ENCODE results near the gene LIMS3. TPM values are rescaled to one million over a fixed set of nuclear protein-coding genes. Genes with fewer than 3 reads are reported as not detected.
"Not testable (repeated sequence)": the region's sequence is repeated elsewhere in the genome, so short reads cannot be mapped to it uniquely, and the experiment has no call there.

The LIMS3 gene
- total and polyA plus RNA-seq, 12 donors = 1.9 to 17.3 (median 9.2) TPM

DNA sequence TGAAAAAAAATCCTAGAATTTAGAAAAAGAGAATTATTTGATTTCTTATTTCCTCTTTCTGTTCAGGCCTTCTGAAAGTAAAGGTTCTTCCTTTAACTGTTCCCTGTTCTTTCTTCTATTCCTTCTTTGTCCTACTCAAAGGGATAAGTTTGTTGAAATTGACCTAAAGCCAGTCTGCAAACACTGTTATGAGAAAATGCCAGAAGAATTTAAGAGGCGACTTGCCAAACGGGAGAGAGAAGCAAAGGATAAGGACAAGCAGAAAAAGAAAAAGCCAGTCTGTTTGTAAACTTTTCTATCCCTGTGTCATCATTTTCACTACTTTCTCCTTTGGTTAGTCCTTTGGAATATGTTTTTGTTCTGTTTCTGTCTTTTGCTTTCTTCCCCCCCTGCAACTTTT lies 26.0 kb downstream of the LIMS3 start:
- H3K9me3 ChIP-seq (replicated peaks in 1 of 3); H3K4me1 ChIP-seq (replicated peaks in 1 of 2); H3K4me3 ChIP-seq; H3K27me3 ChIP-seq; intact Hi-C loops (cut with DNase I); DNase-seq; H3K36me3 ChIP-seq (replicated peaks in 1 of 2); H3K27ac ChIP-seq: not testable (repeated sequence)
- no CpG with 5 or more reads among the region's 2 CpGs for WGBS, 4 donors

GRCh38 chr2:109927803-109928202 lies 29.3 kb downstream of the LIMS3 start:
- intact Hi-C loops (cut with DNase I) = not testable (repeated sequence)

GRCh38 chr2:109929222-109929621 lies 30.7 kb downstream of the LIMS3 start:
- DNase-seq; H3K27ac ChIP-seq; H3K36me3 ChIP-seq (replicated peaks in 1 of 2); H3K9me3 ChIP-seq (replicated peaks in 1 of 3); H3K27me3 ChIP-seq; H3K4me1 ChIP-seq (replicated peaks in 1 of 2); H3K4me3 ChIP-seq; intact Hi-C loops (cut with DNase I): not testable (repeated sequence)
- WGBS, 4 donors = no CpG with 5 or more reads among the region's 1 CpG

More at GRCh38 chr2:109927803-109928202, 29.3 kb downstream of the LIMS3 start:
- H3K27ac ChIP-seq; H3K27me3 ChIP-seq; H3K4me3 ChIP-seq; H3K36me3 ChIP-seq (replicated peaks in 1 of 2); H3K9me3 ChIP-seq (replicated peaks in 1 of 3); H3K4me1 ChIP-seq (replicated peaks in 1 of 2); DNase-seq: not testable (repeated sequence)
- WGBS, 4 donors = no CpG with 5 or more reads among the region's 4 CpGs

GRCh38 chr2:109936534-109936933 lies 38.0 kb downstream of the LIMS3 start:
- H3K27ac ChIP-seq; H3K36me3 ChIP-seq (replicated peaks in 1 of 2); H3K27me3 ChIP-seq; H3K4me1 ChIP-seq (replicated peaks in 1 of 2); H3K4me3 ChIP-seq; H3K9me3 ChIP-seq (replicated peaks in 1 of 3); intact Hi-C loops (cut with DNase I); DNase-seq: not testable (repeated sequence)
- no CpG with 5 or more reads among the region's 6 CpGs for WGBS, 4 donors

GRCh38 chr2:109945362-109945761 lies 46.9 kb downstream of the LIMS3 start:
- intact Hi-C loops (cut with DNase I) = not testable (repeated sequence)

GRCh38 chr2:109947262-109947958 lies 48.9 kb downstream of the LIMS3 start:
- H3K4me1 ChIP-seq (replicated peaks in 1 of 2); H3K27ac ChIP-seq; H3K36me3 ChIP-seq (replicated peaks in 1 of 2); DNase-seq; H3K4me3 ChIP-seq; H3K9me3 ChIP-seq (replicated peaks in 1 of 3); intact Hi-C loops (cut with DNase I); H3K27me3 ChIP-seq: not testable (repeated sequence)
- no CpG with 5 or more reads among the region's 71 CpGs for WGBS, 4 donors

More at GRCh38 chr2:109945362-109945761, 46.9 kb downstream of the LIMS3 start:
- H3K36me3 ChIP-seq (replicated peaks in 1 of 2); H3K27me3 ChIP-seq; H3K4me3 ChIP-seq; H3K9me3 ChIP-seq (replicated peaks in 1 of 3); H3K27ac ChIP-seq; H3K4me1 ChIP-seq (replicated peaks in 1 of 2); DNase-seq: not testable (repeated sequence)
- no CpG with 5 or more reads among the region's 3 CpGs for WGBS, 4 donors

DNA sequence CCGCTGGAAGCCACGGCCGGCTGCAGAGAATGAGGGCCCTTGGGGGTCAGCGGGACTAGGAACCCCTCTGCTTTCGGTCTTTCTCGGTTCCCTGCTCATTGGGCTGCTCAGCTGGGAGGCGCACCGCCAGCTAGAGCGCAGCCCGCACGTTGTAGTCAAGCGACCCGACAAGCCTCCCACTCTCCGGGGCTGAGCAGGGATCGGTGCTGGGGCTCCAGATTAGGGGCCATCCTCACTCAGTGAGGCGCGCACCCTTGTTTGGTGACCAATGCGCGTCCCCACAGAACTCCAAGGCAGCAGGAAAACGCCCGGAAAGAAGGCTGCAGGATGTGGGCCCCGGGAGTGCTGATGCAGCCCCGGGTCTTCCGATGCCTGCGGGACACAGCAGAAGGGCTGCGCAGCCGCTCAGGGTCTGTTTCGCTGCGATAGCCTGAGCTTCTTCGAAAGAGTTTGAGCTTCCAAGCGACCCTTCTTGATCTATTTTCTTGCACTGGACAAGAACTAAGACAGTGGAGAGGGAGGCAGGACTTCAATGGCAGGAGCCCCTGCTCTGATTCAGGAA lies 49.6 kb downstream of the LIMS3 start:
- no CpG with 5 or more reads among the region's 31 CpGs for WGBS, 4 donors
- intact Hi-C loops (cut with DNase I); H3K27me3 ChIP-seq; H3K4me1 ChIP-seq (replicated peaks in 1 of 2); H3K27ac ChIP-seq; H3K36me3 ChIP-seq (replicated peaks in 1 of 2); DNase-seq; H3K4me3 ChIP-seq; H3K9me3 ChIP-seq (replicated peaks in 1 of 3): not testable (repeated sequence)

DNA sequence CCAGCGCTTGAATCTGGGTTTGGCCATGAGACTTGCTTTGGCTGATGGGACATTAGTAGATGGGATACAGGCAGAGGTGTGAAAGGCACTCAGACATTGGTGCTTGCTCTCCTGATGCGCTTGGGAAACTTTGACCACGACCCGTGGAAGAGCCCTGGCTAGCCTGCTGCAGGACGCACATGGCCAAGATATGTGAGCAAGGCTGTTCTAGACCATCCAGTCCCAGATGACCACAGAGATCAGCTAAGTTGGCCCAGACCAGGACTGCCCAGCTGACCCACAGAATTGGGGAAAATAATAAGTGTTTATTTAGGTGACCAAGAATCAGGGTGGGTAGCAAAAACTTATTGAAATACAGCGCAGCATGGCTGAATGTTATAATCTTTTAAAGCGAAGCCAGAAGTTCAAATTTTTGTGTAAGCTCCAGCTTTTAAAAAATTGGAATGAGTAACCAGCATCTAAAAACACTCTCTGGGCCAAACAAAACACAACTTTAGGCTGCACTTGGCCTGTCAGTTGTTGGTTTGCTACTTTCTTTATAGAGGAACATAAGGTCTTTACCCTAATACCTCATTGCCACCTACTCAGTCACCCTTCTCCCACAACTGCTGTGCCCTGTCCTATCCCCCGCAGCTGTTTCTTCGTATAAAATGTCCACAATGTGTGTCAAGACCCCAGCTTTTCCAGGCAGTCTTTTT lies 51.8 kb downstream of the LIMS3 start:
- H3K9me3 ChIP-seq (replicated peaks in 1 of 3); DNase-seq; H3K4me1 ChIP-seq (replicated peaks in 1 of 2); H3K27me3 ChIP-seq; intact Hi-C loops (cut with DNase I); H3K4me3 ChIP-seq; H3K27ac ChIP-seq; H3K36me3 ChIP-seq (replicated peaks in 1 of 2): not testable (repeated sequence)
- no CpG with 5 or more reads among the region's 9 CpGs for WGBS, 4 donors

GRCh38 chr2:109963942-109964341 lies 65.5 kb downstream of the LIMS3 start:
- DNase-seq; H3K36me3 ChIP-seq (replicated peaks in 1 of 2); H3K9me3 ChIP-seq (replicated peaks in 1 of 3); intact Hi-C loops (cut with DNase I); H3K4me3 ChIP-seq; H3K27ac ChIP-seq; H3K27me3 ChIP-seq; H3K4me1 ChIP-seq (replicated peaks in 1 of 2): not testable (repeated sequence)
- no CpG with 5 or more reads among the region's 1 CpG for WGBS, 4 donors

- H3K4me3 ChIP-seq; H3K27ac ChIP-seq; DNase-seq; H3K27me3 ChIP-seq; H3K4me1 ChIP-seq (replicated peaks in 1 of 2); H3K9me3 ChIP-seq (replicated peaks in 1 of 3); intact Hi-C loops (cut with DNase I); H3K36me3 ChIP-seq (replicated peaks in 1 of 2): not testable (repeated sequence)
- no CpG with 5 or more reads among the region's 1 CpG for WGBS, 4 donors
These were observed 67.0 kb downstream of the LIMS3 start for GRCh38 chr2:109965482-109965881.

DNA sequence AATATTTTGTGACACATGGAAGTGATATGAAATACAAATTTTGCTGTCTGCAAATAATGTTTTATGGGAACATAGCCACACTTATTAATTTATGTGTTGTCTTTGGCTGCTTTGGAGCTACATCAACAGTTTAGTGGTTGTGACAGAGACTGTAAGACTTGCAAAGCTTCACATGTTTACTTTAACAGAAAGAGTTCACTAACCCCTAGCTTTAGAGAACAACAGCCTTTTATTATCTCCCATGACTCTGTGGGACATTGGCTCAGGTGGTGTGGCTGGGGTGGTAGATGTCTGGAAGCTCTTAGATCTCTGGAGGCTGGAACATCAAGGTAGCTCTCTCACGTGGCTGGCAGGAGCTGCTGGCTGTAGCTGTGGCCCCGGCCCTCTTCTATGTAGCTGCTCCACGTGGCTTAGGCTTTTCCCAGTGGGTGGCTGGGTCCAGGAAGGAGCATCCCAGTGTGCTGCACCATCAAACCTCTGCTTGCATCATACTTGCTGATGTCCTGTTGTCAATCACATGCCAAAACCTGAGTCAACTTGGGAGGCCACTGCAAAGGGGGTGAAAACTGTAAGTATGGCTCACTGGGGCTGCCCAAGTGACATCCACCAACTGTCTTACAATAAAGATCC lies 67.7 kb downstream of the LIMS3 start:
- H3K27me3 ChIP-seq; H3K36me3 ChIP-seq (replicated peaks in 1 of 2); H3K4me1 ChIP-seq (replicated peaks in 1 of 2); DNase-seq; H3K27ac ChIP-seq; H3K4me3 ChIP-seq; intact Hi-C loops (cut with DNase I); H3K9me3 ChIP-seq (replicated peaks in 1 of 3): not testable (repeated sequence)
- no CpG with 5 or more reads among the region's 3 CpGs for whole genome bisulfite sequencing, 4 donors
